Measurements from ENCODE around the gene COL6A1. TPM values are rescaled to one million over a fixed set of nuclear protein-coding genes. Genes with fewer than 3 reads are reported as not detected.
A peak's percentile ranks its signal among the peaks of the same experiment; 100 is the strongest.

COL6A1 gene
- total RNA-seq, 1 donor from 2014 or later: 41.6 TPM

GRCh38 chr21:45992301-45993209 lies 11.0 kb downstream of the COL6A1 start:
- no peak for DNase-seq (ENCODE audit: low spot score in 2 of 2)

GRCh38 chr21:45993210-45994085 lies 11.9 kb downstream of the COL6A1 start:
- DNase-seq (ENCODE audit: low spot score in 2 of 2) (no peak), FAIRE-seq (no peak)

More at GRCh38 chr21:45992301-45993209, 11.0 kb downstream of the COL6A1 start:
- FAIRE-seq: no peak

- FAIRE-seq: no peak
- DNase-seq (ENCODE audit: low spot score in 2 of 2): no peak
Observed at GRCh38 chr21:45994086-45994661, 12.6 kb downstream of the COL6A1 start.

- DNase-seq (ENCODE audit: low spot score in 2 of 2) (no peak), FAIRE-seq (no peak)
Observed at GRCh38 chr21:45994759-45995685, 13.5 kb downstream of the COL6A1 start.

- FAIRE-seq (no peak), DNase-seq (ENCODE audit: low spot score in 2 of 2) (no peak)
Observed at GRCh38 chr21:45995686-45996179, 14.2 kb downstream of the COL6A1 start.

- peak in 1 of 2 donors; percentile 18 for DNase-seq (ENCODE audit: low spot score in 2 of 2)
- FAIRE-seq: no peak
Observed at GRCh38 chr21:45996311-45997204, 15.0 kb downstream of the COL6A1 start.

- peak in 1 of 2 donors; percentile 29 for DNase-seq (ENCODE audit: low spot score in 2 of 2)
- FAIRE-seq: no peak
Observed at GRCh38 chr21:45997205-45997494, 15.6 kb downstream of the COL6A1 start.

GRCh38 chr21:45997495-45998275 lies 16.1 kb downstream of the COL6A1 start:
- peak; percentile 15 to 22 for DNase-seq (ENCODE audit: low spot score in 2 of 2)
- no peak for FAIRE-seq

- DNase-seq (ENCODE audit: low spot score in 2 of 2): peak in 1 of 2 donors; percentile 22
- FAIRE-seq: no peak
Observed at GRCh38 chr21:45998276-45998701, 16.7 kb downstream of the COL6A1 start.

GRCh38 chr21:45998871-45999580 lies 17.5 kb downstream of the COL6A1 start:
- peak in 1 of 2 donors; percentile 13 for DNase-seq (ENCODE audit: low spot score in 2 of 2)

GRCh38 chr21:45999581-46000181 lies 18.1 kb downstream of the COL6A1 start:
- FAIRE-seq (no peak), DNase-seq (ENCODE audit: low spot score in 2 of 2) (peak in 1 of 2 donors; percentile 19)

More at GRCh38 chr21:45998871-45999580, 17.5 kb downstream of the COL6A1 start:
- no peak for FAIRE-seq

GRCh38 chr21:46000182-46000730 lies 18.7 kb downstream of the COL6A1 start:
- no peak for FAIRE-seq
- no peak for DNase-seq (ENCODE audit: low spot score in 2 of 2)

- no peak for DNase-seq (ENCODE audit: low spot score in 2 of 2)
Observed at GRCh38 chr21:46000731-46001641, 19.4 kb downstream of the COL6A1 start.

GRCh38 chr21:46001821-46002681 lies 20.5 kb downstream of the COL6A1 start:
- FAIRE-seq (no peak), DNase-seq (ENCODE audit: low spot score in 2 of 2) (peak in 1 of 2 donors; percentile 10)

More at GRCh38 chr21:46000731-46001641, 19.4 kb downstream of the COL6A1 start:
- no peak for FAIRE-seq
